ENCODE measurements around the gene FXYD5. TPM values are rescaled to one million over a fixed set of nuclear protein-coding genes. Genes with fewer than 3 reads are reported as not detected.

The FXYD5 gene
- total RNA-seq, 1 experiment from 2014 or later, result 100 TPM

GRCh38 chr19:35133826-35134225 lies 20.7 kb upstream of the FXYD5 start:
- Histone ChIP-seq H4K5ac (ENCODE audit: insufficient read length, low read depth, low read length) (no peak overlapping the region), H3T11ph (ENCODE audit: low read length) (no peak overlapping the region), H3K27me3 (ENCODE audit: insufficient read depth, low read length) (no peaks in the 10 kb centered on the region; the same call in 1 of the 2 replicates), H3K18ac (ENCODE audit: insufficient read length, low read depth, low read length) (no peak overlapping the region), H2BK120ac (ENCODE audit: low read depth, low read length, poor library complexity, severe bottlenecking) (no peak overlapping the region), H2BK5ac (ENCODE audit: insufficient read length, low read length) (no peak overlapping the region), H4K91ac (ENCODE audit: insufficient read length, low read depth, low read length) (no peak overlapping the region), H4K8ac (replicated peaks; ENCODE audit: insufficient read length, low read depth, low read length) (no peak overlapping the region), H3K9ac (ENCODE audit: extremely low read depth, insufficient read length, low read length) (no peak overlapping the region), H2BK15ac (ENCODE audit: low read depth, low read length) (no peak overlapping the region), H2BK20ac (ENCODE audit: low read depth, low read length, poor library complexity, severe bottlenecking) (no peak overlapping the region), H3K79me1 (ENCODE audit: insufficient read depth, low read depth, low read length, poor library complexity, severe bottlenecking) (no peaks in the 10 kb centered on the region), H3K14ac (ENCODE audit: insufficient read depth, low read length) (no peak overlapping the region; the same call in 1 of the 2 replicates), H3K27ac (ENCODE audit: insufficient read length, low read depth, low read length) (no peak overlapping the region), H3K56ac (ENCODE audit: insufficient read length, low read depth, low read length) (no peak overlapping the region), H3K23ac (ENCODE audit: insufficient read length, low read depth, low read length) (no peak overlapping the region), H2BK12ac (ENCODE audit: insufficient read length, low read depth, low read length) (no peak overlapping the region), H3K23me2 (ENCODE audit: insufficient read length, low read depth, low read length, poor library complexity, severe bottlenecking) (no peaks in the 10 kb centered on the region), H3K79me2 (ENCODE audit: insufficient read depth, low read length) (no peaks in the 10 kb centered on the region), H3K4me1 (ENCODE audit: insufficient read depth, low read length) (no peaks in the 10 kb centered on the region), H2AK5ac (ENCODE audit: insufficient read length, low read length) (no peak overlapping the region), H3K4me2 (ENCODE audit: insufficient read depth, insufficient read length, low read length) (no peak overlapping the region), H2AFZ (ENCODE audit: low read length) (no peak overlapping the region), H3K9me3 (ENCODE audit: control insufficient read depth, low read depth, low read length) (no peaks in the 10 kb centered on the region), H4K20me1 (ENCODE audit: control insufficient read depth, insufficient read depth, insufficient read length) (no peaks in the 10 kb centered on the region), H3K4ac (ENCODE audit: low read depth, low read length) (no peak overlapping the region)
- TF ChIP-seq CTCF (conservative IDR thresholded peaks at IDR 0.05), result no peak
- Mint-ChIP-seq H3K36me3 (ENCODE audit: insufficient read depth in 1 of 3, low read depth in 3 of 3) (peaks cover 0 to under 1% (median 0%) of the 10 kb centered on the region in 3 experiments; a peak in 1 of 7 replicates), H3K4me3 (no peak overlapping the region), H3K27me3 (ENCODE audit: low read depth) (peaks cover 17% of the 10 kb centered on the region), H3K9me3 (no peaks in the 10 kb centered on the region; a peak in 1 of 5 replicates), H3K4me1 (peaks cover 9 to 16% of the 10 kb centered on the region in 2 experiments), H3K27ac (no peak overlapping the region)
- DNase-seq, result no peak
- no CpG with 5 or more reads among the region's 11 CpGs for WGBS (ENCODE audit: extremely low coverage, insufficient read length, low lambda C conversion rate)
